ENCODE results near the gene FAM216B.

GRCh38 chr13:42834946-42835345, 53.6 kb downstream of the FAM216B start:
- no peak for TF ChIP-seq CTCF (IDR thresholded peaks at IDR 0.05; ENCODE audit: insufficient read depth, low read depth, low read length)
- TF ChIP-seq EZH2 (IDR thresholded peaks at IDR 0.05; ENCODE audit: insufficient read depth, low read length), result no peak

Data from astrocyte (in vitro differentiated cells and primary cell).